Hypothalamus (tissue), 51 donors: ENCODE measurements around the gene ANXA2R.
"Not testable (repeated sequence)": the region's sequence is repeated elsewhere in the genome, so short reads cannot be mapped to it uniquely, and the experiment has no call there.

Source experiments
- DNase-seq, 51 donors: peaks; one replicate each; lab custom pipeline; 2025; lab: John Stamatoyannopoulos, UW

Gene ANXA2R

GRCh38 chr5:43040287-43041098 lies at the start of gene ANXA2R:
Gene ANXA2R, minus strand, starts transcription at chr5:43040319. Its CDS starts 273 bp downstream, at chr5:43040046.
- DNase-seq: peak in 43 of 51 donors; percentile 6 to 76 (median 50)

- DNase-seq: not testable (repeated sequence)
Observed at GRCh38 chr5:43086118-43086908, 46.2 kb upstream of the ANXA2R start.

GRCh38 chr5:43085453-43085852 lies 45.3 kb upstream of the ANXA2R start:
- no peak for DNase-seq

- DNase-seq: not testable (repeated sequence)
Observed at GRCh38 chr5:43084468-43084867, 44.3 kb upstream of the ANXA2R start.

- not testable (repeated sequence) for DNase-seq
Observed at GRCh38 chr5:43081345-43081744, 41.2 kb upstream of the ANXA2R start.

- DNase-seq: no peak
Observed at GRCh38 chr5:43078956-43079355, 38.8 kb upstream of the ANXA2R start.

- not testable (repeated sequence) for DNase-seq
Observed at GRCh38 chr5:43077446-43078191, 37.5 kb upstream of the ANXA2R start.

GRCh38 chr5:43075319-43076293 lies 35.5 kb upstream of the ANXA2R start:
- no peak for DNase-seq

- DNase-seq: no peak
Observed at GRCh38 chr5:43074987-43075318, 34.8 kb upstream of the ANXA2R start.

GRCh38 chr5:43073597-43074546 lies 33.8 kb upstream of the ANXA2R start:
- DNase-seq: peak in 1 of 51 donors; percentile 5

- not testable (repeated sequence) for DNase-seq
Observed at GRCh38 chr5:43069401-43069720, 29.2 kb upstream of the ANXA2R start.

- no peak for DNase-seq
Observed at GRCh38 chr5:43068037-43068436, 27.9 kb upstream of the ANXA2R start.

GRCh38 chr5:43066799-43067741 lies 27.0 kb upstream of the ANXA2R start:
- DNase-seq: peak; percentile 58 to 94 (median 82)

- peak in 50 of 51 donors; percentile 31 to 94 (median 72) for DNase-seq
Observed at GRCh38 chr5:43065948-43066798, 26.1 kb upstream of the ANXA2R start.

GRCh38 chr5:43065387-43065947 lies 25.3 kb upstream of the ANXA2R start:
- DNase-seq: peak in 4 of 51 donors; percentile 6 to 73 (median 44)

GRCh38 chr5:43063721-43064171 lies 23.6 kb upstream of the ANXA2R start:
- DNase-seq: peak in 3 of 51 donors; percentile 4 to 40 (median 9)
